PFSK-1 (cell line): ENCODE data around the gene HOXA9.

Experiments used
- FOXP2 ChIP-seq: optimal IDR thresholded peaks from 2 replicates; pipeline ENCODE3; 2011; ENCODE audit warnings: borderline replicate concordance, control low read depth, inconsistent platforms; ENCODE audit not compliant: insufficient read depth; ENCODE audit errors: extremely low read length, extremely low read depth
- POLR2AphosphoS5 ChIP-seq: IDR thresholded peaks from 2 replicates; pipeline ENCODE4 v1.6.1; 2012; ENCODE audit warnings: low read depth, mild to moderate bottlenecking, control low read depth, low read length, moderate library complexity
- REST ChIP-seq, 2 experiments: IDR thresholded peaks; 2 replicates each; pipeline versions ENCODE4 v1.6.1 to v1.8.0; 2011 to 2012; ENCODE audit warnings: low read depth in 2 of 2, low read length in 2 of 2, control low read depth in 1 of 2, inconsistent platforms in 1 of 2, mild to moderate bottlenecking in 1 of 2, moderate library complexity in 1 of 2; ENCODE audit not compliant: insufficient read depth in 1 of 2
- SIN3A ChIP-seq: IDR thresholded peaks from 2 replicates; pipeline ENCODE4 v1.6.1; 2012; ENCODE audit warnings: mild to moderate bottlenecking, low read length, moderate library complexity, borderline replicate concordance; ENCODE audit not compliant: insufficient read depth
- TAF1 ChIP-seq: IDR thresholded peaks from 2 replicates; pipeline ENCODE4 v1.6.1; 2012; ENCODE audit warnings: low read length, control low read depth, borderline replicate concordance; ENCODE audit not compliant: insufficient read depth

The HOXA9 gene

GRCh38 chr7:27185854-27186667, 20.7 kb upstream of the HOXA9 start:
- no peak for TF ChIP-seq FOXP2
- TF ChIP-seq REST (IDR thresholded peaks at IDR 0.05; ENCODE audit: insufficient read depth in 1 of 2, low read depth in 2 of 2, low read length in 2 of 2): no peak
- TF ChIP-seq POLR2AphosphoS5: no peak
- TF ChIP-seq TAF1: no peak
- TF ChIP-seq SIN3A: no peak

- no peak for TF ChIP-seq FOXP2
- TF ChIP-seq SIN3A: no peak
- TF ChIP-seq REST (IDR thresholded peaks at IDR 0.05; ENCODE audit: insufficient read depth in 1 of 2, low read depth in 2 of 2, low read length in 2 of 2): no peak
- no peak for TF ChIP-seq POLR2AphosphoS5
- no peak for TF ChIP-seq TAF1
Observed at GRCh38 chr7:27185013-27185853, 19.9 kb upstream of the HOXA9 start, which contains the start of gene HOXA11. HOXA11 (minus strand) TSS chr7:27185232; CDS start chr7:27185144, 88 bp downstream.

GRCh38 chr7:27184337-27185012, 19.1 kb upstream of the HOXA9 start:
- TF ChIP-seq FOXP2 (no peak), TAF1 (no peak), POLR2AphosphoS5 (no peak), REST (IDR thresholded peaks at IDR 0.05; ENCODE audit: insufficient read depth in 1 of 2, low read depth in 2 of 2, low read length in 2 of 2) (no peak), SIN3A (no peak)

- no peak for TF ChIP-seq POLR2AphosphoS5
- TF ChIP-seq TAF1: no peak
- no peak for TF ChIP-seq REST (IDR thresholded peaks at IDR 0.05; ENCODE audit: insufficient read depth in 1 of 2, low read depth in 2 of 2, low read length in 2 of 2)
- no peak for TF ChIP-seq FOXP2
- no peak for TF ChIP-seq SIN3A
Observed at GRCh38 chr7:27183682-27184336, 18.5 kb upstream of the HOXA9 start.
